Measurements from ENCODE around the gene SLC5A5.

The SLC5A5 gene

GRCh38 chr19:17841371-17841809, 30.4 kb upstream of the SLC5A5 start:
- DNase-seq (ENCODE audit: insufficient read length, low spot score) (peak; percentile 61), FAIRE-seq (no peak)

GRCh38 chr19:17841810-17842662, 29.7 kb upstream of the SLC5A5 start:
- no peak for TF ChIP-seq POLR2A (IDR thresholded peaks at IDR 0.05; ENCODE audit: low read depth, low read length)
- no peak for FAIRE-seq
- DNase-seq (ENCODE audit: insufficient read length, low spot score) = peak; percentile 82

More at GRCh38 chr19:17841371-17841809, 30.4 kb upstream of the SLC5A5 start:
- no peak for TF ChIP-seq POLR2A (IDR thresholded peaks at IDR 0.05; ENCODE audit: low read depth, low read length)

GRCh38 chr19:17842663-17843291, 29.0 kb upstream of the SLC5A5 start:
- DNase-seq (ENCODE audit: insufficient read length, low spot score) (no peak), FAIRE-seq (no peak)
- TF ChIP-seq POLR2A (IDR thresholded peaks at IDR 0.05; ENCODE audit: low read depth, low read length) = no peak

GRCh38 chr19:17843292-17843827, 28.4 kb upstream of the SLC5A5 start:
- no peak for FAIRE-seq
- no peak for TF ChIP-seq POLR2A (IDR thresholded peaks at IDR 0.05; ENCODE audit: low read depth, low read length)
- DNase-seq (ENCODE audit: insufficient read length, low spot score) = no peak

- FAIRE-seq = no peak
- no peak for DNase-seq (ENCODE audit: insufficient read length, low spot score)
- TF ChIP-seq POLR2A (IDR thresholded peaks at IDR 0.05; ENCODE audit: low read depth, low read length) = no peak
Measured at GRCh38 chr19:17843908-17844490, 27.7 kb upstream of the SLC5A5 start.

- TF ChIP-seq POLR2A (IDR thresholded peaks at IDR 0.05; ENCODE audit: low read depth, low read length) = no peak
- no peak for DNase-seq (ENCODE audit: insufficient read length, low spot score)
- no peak for FAIRE-seq
Measured at GRCh38 chr19:17846146-17846545, 25.6 kb upstream of the SLC5A5 start.

- no peak for DNase-seq (ENCODE audit: insufficient read length, low spot score)
- FAIRE-seq = no peak
- no peak for TF ChIP-seq POLR2A (IDR thresholded peaks at IDR 0.05; ENCODE audit: low read depth, low read length)
Measured at GRCh38 chr19:17847538-17848366, 24.0 kb upstream of the SLC5A5 start, which contains the start of gene JAK3. TSS of gene JAK3 (minus strand) at chr19:17847982. CDS start at chr19:17844417, 3,565 bp downstream.

- no peak for DNase-seq (ENCODE audit: insufficient read length, low spot score)
- FAIRE-seq = no peak
- no peak for TF ChIP-seq POLR2A (IDR thresholded peaks at IDR 0.05; ENCODE audit: low read depth, low read length)
Measured at GRCh38 chr19:17848595-17849292, 23.0 kb upstream of the SLC5A5 start.

- no peak for FAIRE-seq
- no peak for TF ChIP-seq POLR2A (IDR thresholded peaks at IDR 0.05; ENCODE audit: low read depth, low read length)
- no peak for DNase-seq (ENCODE audit: insufficient read length, low spot score)
Measured at GRCh38 chr19:17854061-17854460, 17.7 kb upstream of the SLC5A5 start.

GRCh38 chr19:17855280-17856152, 16.2 kb upstream of the SLC5A5 start:
- FAIRE-seq (peak; percentile 75), DNase-seq (ENCODE audit: insufficient read length, low spot score) (peak; percentile 76)
- no peak for TF ChIP-seq POLR2A (IDR thresholded peaks at IDR 0.05; ENCODE audit: low read depth, low read length)

- TF ChIP-seq POLR2A (IDR thresholded peaks at IDR 0.05; ENCODE audit: low read depth, low read length) = peak; percentile 85
- peak; percentile 96 for DNase-seq (ENCODE audit: insufficient read length, low spot score)
- peak; percentile 75 for FAIRE-seq
Measured at GRCh38 chr19:17859533-17860330, 12.0 kb upstream of the SLC5A5 start, which contains the start of gene RPL18A. TSS of gene RPL18A (plus strand) at chr19:17859910. CDS start at chr19:17859957, 47 bp downstream.

All from H54 (cell line).